IMR-90 (cell line): Measurements from ENCODE around the gene CEP68.

Experiments
- BHLHE40 ChIP-seq: fragments of 150-350 bp; IDR thresholded peaks from 2 replicates; pipeline ENCODE4 v1.6.1; 2016; ENCODE audit warnings: mild to moderate bottlenecking, low read depth, low read length
- CEBPB ChIP-seq: IDR thresholded peaks from 2 replicates; pipeline ENCODE4 v1.6.1; 2012; ENCODE audit warnings: low read depth, low read length, improper control_type of control experiment
- CTCF ChIP-seq: conservative IDR thresholded peaks from 2 replicates; pipeline ENCODE4 v1.5.1; 2012; ENCODE audit warnings: mild to moderate bottlenecking, low read depth, low read length, improper control_type of control experiment
- FOS ChIP-seq: fragments of 150-350 bp; IDR thresholded peaks from 2 replicates; pipeline ENCODE4 v1.6.1; 2016; ENCODE audit warnings: low read depth, low read length
- MAFK ChIP-seq: IDR thresholded peaks from 2 replicates; pipeline ENCODE4 v1.6.1; 2012; ENCODE audit warnings: low read depth, low read length, improper control_type of control experiment
- MAZ ChIP-seq: IDR thresholded peaks from 2 replicates; pipeline ENCODE4 v1.6.1; 2012; ENCODE audit warnings: low read depth, mild to moderate bottlenecking, low read length, improper control_type of control experiment, moderate library complexity, borderline replicate concordance
- MXI1 ChIP-seq: IDR thresholded peaks from 2 replicates; pipeline ENCODE4 v1.6.1; 2012; ENCODE audit warnings: low read depth, mild to moderate bottlenecking, low read length, moderate library complexity, borderline replicate concordance
- POLR2A ChIP-seq: IDR thresholded peaks from 2 replicates; pipeline ENCODE4 v1.6.1; 2012; ENCODE audit warnings: mild to moderate bottlenecking, low read depth, low read length
- RAD21 ChIP-seq: IDR thresholded peaks from 2 replicates; pipeline ENCODE4 v1.6.1; 2012; ENCODE audit warnings: low read length, improper control_type of control experiment
- RCOR1 ChIP-seq: IDR thresholded peaks from 2 replicates; pipeline ENCODE4 v1.6.1; 2012; ENCODE audit warnings: mild to moderate bottlenecking, low read length, improper control_type of control experiment; ENCODE audit not compliant: insufficient replicate concordance
- RFX5 ChIP-seq: IDR thresholded peaks from 2 replicates; pipeline ENCODE4 v1.8.0; 2012; ENCODE audit warnings: low read depth, mild to moderate bottlenecking, low read length, moderate library complexity
- SMC3 ChIP-seq: fragments of 150-350 bp; IDR thresholded peaks from 2 replicates; pipeline ENCODE4 v1.6.1; 2016; ENCODE audit warnings: low read depth, mild to moderate bottlenecking, antibody characterized with exemption, low read length, moderate library complexity
- USF2 ChIP-seq: fragments of 150-350 bp; IDR thresholded peaks from 2 replicates; pipeline ENCODE4 v1.6.1; 2017; ENCODE audit warnings: mild to moderate bottlenecking, antibody characterized with exemption, low read length, low read depth

GRCh38 chr2:65122313-65122712 is 66.1 kb downstream of the CEP68 start:
- TF ChIP-seq POLR2A, result no peak
- no peak for TF ChIP-seq CTCF
- no peak for TF ChIP-seq MXI1
- TF ChIP-seq RFX5, result no peak
- no peak for TF ChIP-seq FOS
- no peak for TF ChIP-seq RAD21
- no peak for TF ChIP-seq USF2
- TF ChIP-seq MAZ, result no peak
- TF ChIP-seq MAFK, result no peak
- TF ChIP-seq RCOR1, result no peak
- TF ChIP-seq CEBPB, result peak; percentile 24; the same call in 1 of the 2 replicates
- no peak for TF ChIP-seq BHLHE40
- TF ChIP-seq SMC3, result no peak
